LNCAP (cell line): ENCODE results near the gene CHERP.

Experiments
- TF ChIP-seq, protein P1 (sequence below): fragments of 450-650 bp; IDR thresholded peaks from 2 replicates; pipeline ENCODE4 v1.5.1; 2017; ENCODE audit warnings: mild to moderate bottlenecking

Gene CHERP

DNA sequence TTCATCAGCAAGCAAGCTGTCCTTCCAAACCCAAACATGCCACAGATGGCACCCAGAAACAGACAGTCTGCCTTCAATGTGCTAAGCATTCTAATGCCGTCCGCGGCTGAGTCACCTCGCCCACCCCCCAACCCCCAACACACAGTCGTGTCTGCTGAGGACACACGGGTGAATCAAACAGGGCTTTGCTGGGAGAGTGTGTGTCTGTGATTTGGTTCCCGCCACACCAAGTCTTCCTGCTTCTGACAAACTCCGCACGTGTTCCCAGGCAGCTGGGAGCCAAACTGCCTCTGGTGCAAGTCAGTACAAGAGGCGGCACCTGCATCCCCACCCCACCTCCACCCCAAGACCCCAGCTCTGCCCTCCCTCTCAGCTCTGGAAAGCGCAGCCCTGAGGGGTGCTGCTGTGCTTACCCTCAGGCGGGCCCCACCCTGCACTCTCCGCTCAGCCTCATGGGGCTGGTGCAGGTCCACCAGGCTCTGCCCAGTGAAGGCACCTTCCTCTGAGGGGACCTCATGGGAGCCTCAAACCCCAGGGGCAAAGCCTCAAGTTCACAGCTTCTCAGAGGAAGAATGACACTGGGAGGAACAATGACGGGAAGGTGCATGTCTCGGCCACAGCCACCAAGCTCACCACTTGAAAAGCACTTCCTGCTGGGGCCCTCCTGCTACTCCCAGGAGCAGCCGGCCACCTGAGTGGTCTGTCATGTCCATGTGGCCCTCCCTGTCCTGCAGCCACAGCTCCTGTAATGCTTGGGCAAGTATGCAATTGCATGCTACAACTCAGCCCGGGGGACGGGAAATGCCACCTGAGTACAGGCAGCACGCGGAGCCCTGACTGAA is 45.0 kb upstream of the CHERP start:
- TF ChIP-seq, protein P1, sequence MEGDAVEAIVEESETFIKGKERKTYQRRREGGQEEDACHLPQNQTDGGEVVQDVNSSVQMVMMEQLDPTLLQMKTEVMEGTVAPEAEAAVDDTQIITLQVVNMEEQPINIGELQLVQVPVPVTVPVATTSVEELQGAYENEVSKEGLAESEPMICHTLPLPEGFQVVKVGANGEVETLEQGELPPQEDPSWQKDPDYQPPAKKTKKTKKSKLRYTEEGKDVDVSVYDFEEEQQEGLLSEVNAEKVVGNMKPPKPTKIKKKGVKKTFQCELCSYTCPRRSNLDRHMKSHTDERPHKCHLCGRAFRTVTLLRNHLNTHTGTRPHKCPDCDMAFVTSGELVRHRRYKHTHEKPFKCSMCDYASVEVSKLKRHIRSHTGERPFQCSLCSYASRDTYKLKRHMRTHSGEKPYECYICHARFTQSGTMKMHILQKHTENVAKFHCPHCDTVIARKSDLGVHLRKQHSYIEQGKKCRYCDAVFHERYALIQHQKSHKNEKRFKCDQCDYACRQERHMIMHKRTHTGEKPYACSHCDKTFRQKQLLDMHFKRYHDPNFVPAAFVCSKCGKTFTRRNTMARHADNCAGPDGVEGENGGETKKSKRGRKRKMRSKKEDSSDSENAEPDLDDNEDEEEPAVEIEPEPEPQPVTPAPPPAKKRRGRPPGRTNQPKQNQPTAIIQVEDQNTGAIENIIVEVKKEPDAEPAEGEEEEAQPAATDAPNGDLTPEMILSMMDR, result no peak

DNA sequence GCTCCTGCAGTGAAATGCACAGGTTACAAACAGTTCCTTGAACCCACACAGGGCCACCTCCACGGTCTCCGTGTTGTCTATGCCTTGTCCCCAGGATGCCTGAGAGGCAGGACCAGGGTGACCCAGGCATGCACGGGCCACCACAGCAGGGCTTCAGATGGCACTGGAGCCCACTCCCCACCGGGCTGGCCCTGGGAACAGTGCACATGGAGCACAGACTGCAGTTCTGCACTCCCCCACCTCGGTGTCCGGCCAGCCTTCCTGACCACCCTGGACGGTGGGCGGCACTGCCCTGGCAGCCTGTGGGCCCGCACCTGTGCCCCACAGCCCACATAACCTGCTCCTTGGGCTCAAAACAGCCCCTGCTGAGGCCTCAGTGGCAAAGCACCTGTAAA is 44.2 kb upstream of the CHERP start:
- TF ChIP-seq, protein P1, result no peak

DNA sequence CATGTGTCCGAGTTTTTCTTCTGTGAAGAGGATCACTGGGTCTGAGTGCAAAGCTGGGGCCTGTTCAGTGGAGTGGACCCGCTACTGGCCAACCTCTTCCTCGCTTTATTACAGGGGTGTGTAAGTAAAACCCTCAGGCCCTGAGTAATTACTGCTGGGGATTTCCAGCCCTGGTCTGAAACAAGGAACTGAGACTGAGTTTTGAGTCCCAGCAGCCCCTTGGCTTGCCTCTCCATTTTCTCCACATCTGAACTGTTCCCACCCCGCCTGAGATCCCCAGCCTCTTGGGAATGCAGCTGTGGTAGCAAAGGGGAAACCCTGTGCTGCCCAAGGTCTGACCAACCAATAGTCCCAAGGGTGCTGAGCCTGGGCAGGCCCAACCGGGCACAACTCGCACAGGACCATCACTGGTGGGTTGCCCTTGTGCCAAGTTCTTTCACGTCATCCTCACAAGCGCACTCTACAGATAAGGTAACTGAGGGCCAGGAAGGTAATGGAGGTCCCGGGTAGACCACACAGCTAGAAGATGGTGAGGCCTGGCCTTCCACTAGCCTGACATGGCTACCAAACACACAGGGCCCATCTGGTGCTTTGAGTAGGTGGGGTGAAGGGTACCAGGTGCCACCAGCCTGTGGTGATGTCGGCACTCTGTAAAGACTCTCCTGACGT is 43.7 kb upstream of the CHERP start:
- TF ChIP-seq, protein P1, result no peak

DNA sequence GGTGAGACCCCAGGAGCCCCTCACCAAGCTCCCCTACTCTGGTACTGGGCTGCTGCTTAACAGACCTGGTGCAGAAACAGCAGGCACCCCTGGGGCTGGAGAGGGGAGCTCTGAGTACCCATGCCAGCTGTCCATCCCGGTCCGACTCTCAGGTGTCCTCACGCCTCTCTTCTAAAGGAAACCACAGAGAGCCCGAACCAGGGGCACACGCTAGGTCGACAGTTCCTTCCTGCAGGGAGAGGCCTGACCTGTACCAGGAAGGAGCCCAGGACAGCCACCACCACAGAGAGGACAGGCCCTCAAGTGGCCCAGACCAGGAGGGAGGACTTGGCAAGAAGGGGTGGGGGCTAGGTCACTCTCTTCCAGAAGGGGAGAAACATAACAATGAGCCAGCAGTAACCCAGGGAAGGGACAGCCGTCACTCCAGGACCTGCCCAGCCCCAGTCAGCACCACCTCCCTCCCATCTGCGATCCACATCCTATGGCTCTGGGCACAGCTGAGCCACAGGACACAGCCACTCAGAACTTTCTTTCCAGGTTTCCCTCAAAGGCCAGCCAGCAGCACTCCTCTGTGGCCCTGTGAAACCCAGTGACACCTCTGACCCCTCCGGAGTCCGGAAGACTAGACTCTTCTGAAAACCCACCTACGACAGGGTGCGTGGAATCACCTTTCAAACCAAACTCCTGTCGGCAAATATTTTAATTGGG is 43.0 kb upstream of the CHERP start:
- TF ChIP-seq, protein P1, result no peak

DNA sequence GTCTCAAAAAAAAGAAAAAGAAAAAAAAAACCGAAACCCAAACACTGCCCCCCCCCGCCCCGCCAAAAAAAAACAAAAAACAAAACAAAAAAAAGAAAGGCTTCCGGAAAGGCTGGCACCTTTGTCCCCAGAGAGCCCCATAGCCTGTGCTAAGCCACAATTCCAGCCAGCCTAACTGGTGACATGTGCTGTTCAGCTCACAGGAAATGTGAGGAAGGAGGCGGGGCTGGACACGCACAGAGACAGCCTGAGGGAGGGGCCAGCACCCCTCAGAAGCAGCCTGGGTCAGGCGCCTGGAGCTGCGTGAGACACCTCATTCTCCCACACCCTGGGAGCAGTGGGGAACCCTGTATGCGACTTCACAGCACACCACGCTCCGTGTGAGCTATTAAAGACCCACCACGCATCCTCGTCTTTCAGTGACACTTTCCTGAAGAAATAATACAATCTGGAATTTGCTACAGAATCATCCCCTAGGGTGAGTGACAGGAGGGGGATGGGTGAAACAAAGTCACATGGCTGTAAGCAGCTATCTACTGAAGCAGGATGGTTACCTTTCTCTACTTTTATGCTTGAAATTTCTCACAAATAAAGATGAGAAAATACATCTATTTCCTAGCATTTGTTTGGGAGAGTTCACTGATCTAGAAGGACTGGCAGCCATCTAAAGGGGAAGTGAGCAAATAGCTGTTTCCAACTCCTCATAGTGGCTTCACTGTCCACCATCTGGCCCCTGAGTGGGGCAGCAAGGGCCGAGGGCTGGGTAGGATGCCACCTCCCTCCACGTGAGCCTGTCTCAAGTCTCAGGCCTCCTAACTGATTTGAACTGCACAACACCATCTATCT is 42.2 kb upstream of the CHERP start:
- TF ChIP-seq, protein P1, result no peak

DNA sequence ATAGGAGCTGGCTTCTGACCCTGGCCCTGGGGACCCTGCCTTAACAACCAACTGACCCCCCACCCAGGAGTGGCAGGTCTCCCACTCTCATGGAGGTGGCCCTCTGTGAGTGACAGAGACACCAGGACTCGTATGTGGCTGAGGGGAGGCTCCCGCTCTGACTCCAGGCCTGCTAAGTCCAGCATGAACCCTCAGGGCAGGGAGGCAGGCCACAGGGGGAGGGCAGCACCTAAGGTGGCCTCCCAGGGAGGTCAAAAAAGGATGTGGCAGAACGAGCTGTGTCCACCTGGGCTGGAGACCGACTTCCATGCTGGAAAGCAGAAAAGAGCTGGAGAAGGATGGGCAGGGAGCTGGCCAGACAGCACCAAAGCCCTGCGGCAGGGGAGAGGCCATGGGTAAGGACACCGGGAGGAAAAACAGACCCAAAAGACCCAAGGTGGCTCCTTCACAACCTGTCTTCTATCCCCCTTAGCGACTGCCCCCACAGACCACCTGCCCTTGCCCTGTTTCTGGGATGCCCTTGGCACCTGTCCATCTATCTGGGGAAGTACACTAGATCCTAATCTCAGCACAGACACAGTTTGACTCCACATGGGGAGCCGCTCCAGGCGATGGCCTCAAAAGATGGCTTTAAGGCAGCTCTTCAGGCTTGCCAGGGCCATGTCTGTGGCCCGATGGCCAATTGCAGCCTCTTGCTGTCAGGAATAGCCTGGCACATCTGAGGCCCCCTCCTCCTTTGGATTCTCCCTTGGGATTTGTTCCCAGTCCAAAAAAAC is 40.4 kb upstream of the CHERP start:
- TF ChIP-seq, protein P1, result no peak
